Measurements from ENCODE around the gene ATF3.

GRCh38 chr1:212638492-212639151 is 30.1 kb downstream of the ATF3 start:
- TF ChIP-seq CTCF (conservative IDR thresholded peaks at IDR 0.05 in 1 of 2, IDR thresholded peaks at IDR 0.05 in 1 of 2; ENCODE audit: extremely low read depth in 1 of 2, insufficient read depth in 1 of 2, low read depth in 1 of 2, low read length in 2 of 2) (no peak), EZH2 (IDR thresholded peaks at IDR 0.05; ENCODE audit: borderline replicate concordance, low read length) (no peak)
